Measurements from ENCODE around the gene KSR1.

GRCh38 chr17:27590864-27591263 is 134.6 kb downstream of the KSR1 start:
- TF ChIP-seq POLR2A (IDR thresholded peaks at IDR 0.05) = no peak
- TF ChIP-seq CTCF (IDR thresholded peaks at IDR 0.05) = no peak
